Fibroblast of pulmonary artery (primary cell): ENCODE measurements around the gene OR8A1.

Source experiments
- DNase-seq: peaks from one replicate; pipeline ENCODE4 v3.0.0-alpha.2; 2010; ENCODE audit warnings: low read depth
- H3K4me3 ChIP-seq: replicated peaks from 2 replicates; pipeline ENCODE4 v1.5.1; 2011; ENCODE audit warnings: low read depth, mild to moderate bottlenecking, control low read depth, low read length, moderate library complexity
- TF ChIP-seq, protein P1 (sequence below): IDR thresholded peaks from 2 replicates; pipeline ENCODE4 v1.5.1; 2011; ENCODE audit warnings: mild to moderate bottlenecking, control low read depth, low read length, inconsistent platforms; ENCODE audit errors: missing control alignments

The OR8A1 gene

GRCh38 chr11:124577716-124578427, 8.1 kb downstream of the OR8A1 start:
- DNase-seq: no peak
- H3K4me3 ChIP-seq: no peak overlapping the region
- TF ChIP-seq, protein P1, sequence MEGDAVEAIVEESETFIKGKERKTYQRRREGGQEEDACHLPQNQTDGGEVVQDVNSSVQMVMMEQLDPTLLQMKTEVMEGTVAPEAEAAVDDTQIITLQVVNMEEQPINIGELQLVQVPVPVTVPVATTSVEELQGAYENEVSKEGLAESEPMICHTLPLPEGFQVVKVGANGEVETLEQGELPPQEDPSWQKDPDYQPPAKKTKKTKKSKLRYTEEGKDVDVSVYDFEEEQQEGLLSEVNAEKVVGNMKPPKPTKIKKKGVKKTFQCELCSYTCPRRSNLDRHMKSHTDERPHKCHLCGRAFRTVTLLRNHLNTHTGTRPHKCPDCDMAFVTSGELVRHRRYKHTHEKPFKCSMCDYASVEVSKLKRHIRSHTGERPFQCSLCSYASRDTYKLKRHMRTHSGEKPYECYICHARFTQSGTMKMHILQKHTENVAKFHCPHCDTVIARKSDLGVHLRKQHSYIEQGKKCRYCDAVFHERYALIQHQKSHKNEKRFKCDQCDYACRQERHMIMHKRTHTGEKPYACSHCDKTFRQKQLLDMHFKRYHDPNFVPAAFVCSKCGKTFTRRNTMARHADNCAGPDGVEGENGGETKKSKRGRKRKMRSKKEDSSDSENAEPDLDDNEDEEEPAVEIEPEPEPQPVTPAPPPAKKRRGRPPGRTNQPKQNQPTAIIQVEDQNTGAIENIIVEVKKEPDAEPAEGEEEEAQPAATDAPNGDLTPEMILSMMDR: no peak

- peak; percentile 23 for DNase-seq
- TF ChIP-seq, protein P1: no peak
- no peak overlapping the region for H3K4me3 ChIP-seq
Observed at GRCh38 chr11:124578761-124579160, 9.0 kb downstream of the OR8A1 start.

GRCh38 chr11:124581817-124582216, 12.0 kb downstream of the OR8A1 start:
- TF ChIP-seq, protein P1: no peak
- DNase-seq: no peak
- H3K4me3 ChIP-seq: no peak overlapping the region

- TF ChIP-seq, protein P1: no peak
- no peak overlapping the region for H3K4me3 ChIP-seq
- no peak for DNase-seq
Observed at GRCh38 chr11:124582565-124582964, 12.8 kb downstream of the OR8A1 start.

DNA sequence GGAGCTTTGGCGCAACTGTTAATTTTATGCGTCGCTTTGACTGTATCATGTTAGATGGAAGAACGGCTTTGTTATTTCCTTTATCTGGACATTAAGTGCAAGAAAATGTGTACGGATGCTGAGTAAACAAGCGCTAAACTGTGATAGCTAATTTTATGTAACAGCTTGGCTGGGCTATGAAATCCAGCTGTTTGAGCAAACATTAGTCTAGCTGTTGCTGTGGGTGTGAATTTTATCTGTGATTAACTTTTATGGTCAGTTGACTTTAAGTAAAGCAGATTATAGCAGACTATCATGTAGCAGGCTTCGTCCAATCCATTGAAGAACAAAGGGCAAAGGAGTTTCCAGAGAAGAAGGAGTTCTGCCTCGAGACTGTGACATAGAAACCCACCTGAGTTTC, 14.0 kb downstream of the OR8A1 start:
- H3K4me3 ChIP-seq: no peak overlapping the region
- no peak for DNase-seq
- TF ChIP-seq, protein P1: no peak

- DNase-seq: no peak
- H3K4me3 ChIP-seq: no peak overlapping the region
- TF ChIP-seq, protein P1: no peak
Observed at GRCh38 chr11:124584681-124585372, 15.0 kb downstream of the OR8A1 start.
